ENCODE results near the gene MDN1.

Gene MDN1

GRCh38 chr6:89623749-89624148, 195.8 kb downstream of the MDN1 start:
- no peak overlapping the region for H4K91ac ChIP-seq (ENCODE audit: low read length)
- no peak overlapping the region for H3K18ac ChIP-seq (ENCODE audit: low read depth in 1 of 2, low read length in 2 of 2)
- H2AFZ ChIP-seq (ENCODE audit: low read depth, low read length): no peak overlapping the region
- H3K14ac ChIP-seq (ENCODE audit: low read length in 2 of 2): no peak overlapping the region
- no peak overlapping the region for H3K9ac ChIP-seq (ENCODE audit: low read length)
- no peak for DNase-seq
- H4K8ac ChIP-seq (ENCODE audit: low read length): no peak overlapping the region
- no peak overlapping the region for H2BK12ac ChIP-seq (ENCODE audit: low read length in 2 of 2)
- H3K4me1 ChIP-seq (ENCODE audit: control insufficient read depth, insufficient read depth, low read depth, low read length): no peaks in the 10 kb centered on the region
- no peak overlapping the region for H3K4me3 ChIP-seq (ENCODE audit: insufficient read depth in 1 of 2, low read depth in 1 of 2, low read length in 2 of 2)
- no peaks in the 10 kb centered on the region for H3K9me3 ChIP-seq (ENCODE audit: control insufficient read depth, low read length)
- H3K27me3 ChIP-seq (ENCODE audit: control insufficient read depth in 1 of 2, insufficient read depth in 1 of 2, low read length in 2 of 2): no peaks in the 10 kb centered on the region
- no peak overlapping the region for H2AK5ac ChIP-seq (ENCODE audit: low read length, severe bottlenecking)
- H3K4me2 ChIP-seq (ENCODE audit: low read length, poor library complexity, severe bottlenecking): no peak overlapping the region
- H3K36me3 ChIP-seq (ENCODE audit: control insufficient read depth in 1 of 2, insufficient read depth in 2 of 2, low read depth in 1 of 2, low read length in 2 of 2): peaks cover 0 to 9% of the 10 kb centered on the region in 2 experiments
- H2BK15ac ChIP-seq (ENCODE audit: low read depth, poor library complexity, severe bottlenecking): no peak overlapping the region
- H2BK5ac ChIP-seq (ENCODE audit: low read depth, low read length, poor library complexity, severe bottlenecking): no peak overlapping the region
- no peak overlapping the region for H3K27ac ChIP-seq (ENCODE audit: low read length, poor library complexity, severe bottlenecking)
- H3K4ac ChIP-seq (ENCODE audit: low read depth in 1 of 2, low read length in 2 of 2): no peak overlapping the region
- WGBS: 87% methylated on average over 7 of the region's 8 CpGs
- H2BK120ac ChIP-seq (ENCODE audit: low read depth, low read length): no peak overlapping the region
- H3K79me1 ChIP-seq (replicated peaks; ENCODE audit: low read length, poor library complexity, severe bottlenecking): no peaks in the 10 kb centered on the region
- H3K23ac ChIP-seq (ENCODE audit: low read length in 2 of 2): no peak overlapping the region

DNA sequence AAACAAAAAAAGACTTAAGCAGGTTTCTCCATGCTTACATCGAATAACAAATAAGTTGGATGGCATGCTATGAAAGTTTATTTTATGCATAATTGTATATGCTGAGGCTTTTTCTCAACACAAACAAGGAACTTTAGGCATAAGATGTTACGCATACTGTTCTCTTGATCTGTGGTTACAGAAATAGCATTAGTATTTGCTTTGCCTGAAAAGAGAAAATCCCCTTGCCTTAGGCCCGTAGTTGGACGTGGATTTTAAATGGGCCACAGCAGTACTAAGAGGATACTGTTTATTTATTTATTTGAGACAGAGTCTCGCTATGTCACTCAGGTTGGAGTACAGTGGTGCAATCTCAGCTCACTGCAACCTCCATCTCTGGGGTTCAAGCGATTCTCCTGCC, 200.0 kb downstream of the MDN1 start:
- Histone ChIP-seq H4K91ac (ENCODE audit: low read length) (no peak overlapping the region), H3K36me3 (ENCODE audit: control insufficient read depth in 1 of 2, insufficient read depth in 2 of 2, low read depth in 1 of 2, low read length in 2 of 2) (no peaks in the 10 kb centered on the region), H2BK15ac (ENCODE audit: low read depth, poor library complexity, severe bottlenecking) (no peak overlapping the region), H3K4me2 (ENCODE audit: low read length, poor library complexity, severe bottlenecking) (no peak overlapping the region), H2BK120ac (ENCODE audit: low read depth, low read length) (no peak overlapping the region), H3K4me1 (ENCODE audit: control insufficient read depth, insufficient read depth, low read depth, low read length) (no peaks in the 10 kb centered on the region), H3K79me1 (replicated peaks; ENCODE audit: low read length, poor library complexity, severe bottlenecking) (no peaks in the 10 kb centered on the region), H2AFZ (ENCODE audit: low read depth, low read length) (no peak overlapping the region), H3K14ac (ENCODE audit: low read length in 2 of 2) (no peak overlapping the region), H3K4me3 (ENCODE audit: insufficient read depth in 1 of 2, low read depth in 1 of 2, low read length in 2 of 2) (no peak overlapping the region), H3K9me3 (ENCODE audit: control insufficient read depth, low read length) (no peaks in the 10 kb centered on the region), H3K9ac (ENCODE audit: low read length) (no peak overlapping the region), H4K8ac (ENCODE audit: low read length) (no peak overlapping the region), H3K4ac (ENCODE audit: low read depth in 1 of 2, low read length in 2 of 2) (no peak overlapping the region), H2BK12ac (ENCODE audit: low read length in 2 of 2) (no peak overlapping the region), H3K23ac (ENCODE audit: low read length in 2 of 2) (no peak overlapping the region), H3K18ac (ENCODE audit: low read depth in 1 of 2, low read length in 2 of 2) (no peak overlapping the region), H3K27ac (ENCODE audit: low read length, poor library complexity, severe bottlenecking) (no peak overlapping the region), H2AK5ac (ENCODE audit: low read length, severe bottlenecking) (no peak overlapping the region), H3K27me3 (ENCODE audit: control insufficient read depth in 1 of 2, insufficient read depth in 1 of 2, low read length in 2 of 2) (no peaks in the 10 kb centered on the region), H2BK5ac (ENCODE audit: low read depth, low read length, poor library complexity, severe bottlenecking) (no peak overlapping the region)
- WGBS: 92% methylated on average over 6 of the region's 6 CpGs
- DNase-seq: no peak

DNA sequence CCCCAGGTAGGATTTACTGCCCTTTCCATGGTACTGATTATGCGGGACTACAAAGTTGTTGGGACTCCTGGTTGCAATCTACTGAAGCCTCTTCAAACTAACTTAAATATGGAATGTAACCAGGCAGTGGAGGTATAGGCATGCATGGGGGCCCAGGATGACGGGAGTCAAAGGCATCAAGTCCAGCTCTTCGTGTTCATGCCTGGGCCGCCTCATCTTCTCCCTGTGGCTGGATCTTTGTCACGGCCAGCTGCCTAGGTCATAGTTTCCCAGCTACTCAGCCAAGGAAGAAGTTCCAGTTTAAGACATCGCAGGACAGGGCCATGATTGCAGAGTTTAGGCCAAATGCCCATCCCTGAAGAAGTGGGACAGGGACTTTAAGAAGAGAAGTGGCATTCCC, 201.6 kb downstream of the MDN1 start:
- Histone ChIP-seq H2BK15ac (ENCODE audit: low read depth, poor library complexity, severe bottlenecking) (no peak overlapping the region), H4K91ac (ENCODE audit: low read length) (no peak overlapping the region), H2BK12ac (ENCODE audit: low read length in 2 of 2) (no peak overlapping the region), H3K23ac (ENCODE audit: low read length in 2 of 2) (no peak overlapping the region), H3K9ac (ENCODE audit: low read length) (no peak overlapping the region), H3K36me3 (ENCODE audit: control insufficient read depth in 1 of 2, insufficient read depth in 2 of 2, low read depth in 1 of 2, low read length in 2 of 2) (no peaks in the 10 kb centered on the region), H3K4me1 (ENCODE audit: control insufficient read depth, insufficient read depth, low read depth, low read length) (no peaks in the 10 kb centered on the region), H2AFZ (ENCODE audit: low read depth, low read length) (no peak overlapping the region), H4K8ac (ENCODE audit: low read length) (no peak overlapping the region), H3K9me3 (ENCODE audit: control insufficient read depth, low read length) (no peaks in the 10 kb centered on the region), H3K27me3 (ENCODE audit: control insufficient read depth in 1 of 2, insufficient read depth in 1 of 2, low read length in 2 of 2) (no peaks in the 10 kb centered on the region), H2BK120ac (ENCODE audit: low read depth, low read length) (no peak overlapping the region), H3K27ac (ENCODE audit: low read length, poor library complexity, severe bottlenecking) (no peak overlapping the region), H2BK5ac (ENCODE audit: low read depth, low read length, poor library complexity, severe bottlenecking) (no peak overlapping the region), H3K14ac (ENCODE audit: low read length in 2 of 2) (no peak overlapping the region), H3K4me2 (ENCODE audit: low read length, poor library complexity, severe bottlenecking) (no peak overlapping the region), H2AK5ac (ENCODE audit: low read length, severe bottlenecking) (no peak overlapping the region), H3K4me3 (ENCODE audit: insufficient read depth in 1 of 2, low read depth in 1 of 2, low read length in 2 of 2) (no peak overlapping the region), H3K4ac (ENCODE audit: low read depth in 1 of 2, low read length in 2 of 2) (no peak overlapping the region), H3K79me1 (replicated peaks; ENCODE audit: low read length, poor library complexity, severe bottlenecking) (no peaks in the 10 kb centered on the region), H3K18ac (ENCODE audit: low read depth in 1 of 2, low read length in 2 of 2) (no peak overlapping the region)
- WGBS: 94% methylated on average over 6 of the region's 6 CpGs
- no peak for DNase-seq

DNA sequence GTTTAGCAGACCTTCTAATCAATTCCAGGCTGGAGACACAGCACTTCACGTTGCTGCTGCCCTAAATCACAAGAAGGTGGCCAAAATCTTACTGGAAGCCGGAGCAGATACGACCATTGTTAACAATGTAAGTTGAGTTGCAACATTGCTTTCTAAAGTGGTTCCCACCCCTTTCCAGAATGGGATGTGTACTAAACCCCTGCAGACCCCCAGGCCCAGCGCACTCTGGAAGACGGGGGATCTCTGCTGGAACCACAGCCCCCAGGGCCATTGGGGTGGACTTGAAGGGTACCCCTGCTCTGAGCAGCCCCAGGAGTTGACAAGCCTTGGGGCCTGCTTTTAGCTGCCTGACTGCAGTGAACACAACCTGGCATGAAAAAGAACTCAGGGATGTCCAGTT, 203.1 kb downstream of the MDN1 start:
- no peak overlapping the region for H3K4me2 ChIP-seq (ENCODE audit: low read length, poor library complexity, severe bottlenecking)
- no peak overlapping the region for H2AK5ac ChIP-seq (ENCODE audit: low read length, severe bottlenecking)
- no peak overlapping the region for H2BK5ac ChIP-seq (ENCODE audit: low read depth, low read length, poor library complexity, severe bottlenecking)
- no peak overlapping the region for H2BK15ac ChIP-seq (ENCODE audit: low read depth, poor library complexity, severe bottlenecking)
- no peak overlapping the region for H3K23ac ChIP-seq (ENCODE audit: low read length in 2 of 2)
- no peak overlapping the region for H2BK12ac ChIP-seq (ENCODE audit: low read length in 2 of 2)
- H4K8ac ChIP-seq (ENCODE audit: low read length): no peak overlapping the region
- no peak overlapping the region for H3K9ac ChIP-seq (ENCODE audit: low read length)
- no peaks in the 10 kb centered on the region for H3K36me3 ChIP-seq (ENCODE audit: control insufficient read depth in 1 of 2, insufficient read depth in 2 of 2, low read depth in 1 of 2, low read length in 2 of 2)
- no peak overlapping the region for H3K18ac ChIP-seq (ENCODE audit: low read depth in 1 of 2, low read length in 2 of 2)
- H3K27me3 ChIP-seq (ENCODE audit: control insufficient read depth in 1 of 2, insufficient read depth in 1 of 2, low read length in 2 of 2): no peaks in the 10 kb centered on the region
- no peak overlapping the region for H4K91ac ChIP-seq (ENCODE audit: low read length)
- peaks cover 2% of the 10 kb centered on the region for H3K4me1 ChIP-seq (ENCODE audit: control insufficient read depth, insufficient read depth, low read depth, low read length)
- no peak overlapping the region for H2BK120ac ChIP-seq (ENCODE audit: low read depth, low read length)
- 97% methylated on average over 5 of the region's 5 CpGs for WGBS
- H3K79me1 ChIP-seq (replicated peaks; ENCODE audit: low read length, poor library complexity, severe bottlenecking): no peaks in the 10 kb centered on the region
- no peak overlapping the region for H3K4me3 ChIP-seq (ENCODE audit: insufficient read depth in 1 of 2, low read depth in 1 of 2, low read length in 2 of 2)
- no peak overlapping the region for H3K14ac ChIP-seq (ENCODE audit: low read length in 2 of 2)
- DNase-seq: no peak
- H2AFZ ChIP-seq (ENCODE audit: low read depth, low read length): no peak overlapping the region
- H3K9me3 ChIP-seq (ENCODE audit: control insufficient read depth, low read length): no peaks in the 10 kb centered on the region
- no peak overlapping the region for H3K27ac ChIP-seq (ENCODE audit: low read length, poor library complexity, severe bottlenecking)
- H3K4ac ChIP-seq (ENCODE audit: low read depth in 1 of 2, low read length in 2 of 2): no peak overlapping the region
